C1 segment of cervical spinal cord (tissue), 14 donors: ENCODE data around the gene ATP10A.
A peak's percentile ranks its signal among the peaks of the same experiment; 100 is the strongest.
"Not testable (repeated sequence)": the region's sequence is repeated elsewhere in the genome, so short reads cannot be mapped to it uniquely, and the experiment has no call there.

Experiments used
- DNase-seq, 14 donors: peaks; one replicate each; lab custom pipeline; 2025; lab: John Stamatoyannopoulos, UW

Gene ATP10A

DNA sequence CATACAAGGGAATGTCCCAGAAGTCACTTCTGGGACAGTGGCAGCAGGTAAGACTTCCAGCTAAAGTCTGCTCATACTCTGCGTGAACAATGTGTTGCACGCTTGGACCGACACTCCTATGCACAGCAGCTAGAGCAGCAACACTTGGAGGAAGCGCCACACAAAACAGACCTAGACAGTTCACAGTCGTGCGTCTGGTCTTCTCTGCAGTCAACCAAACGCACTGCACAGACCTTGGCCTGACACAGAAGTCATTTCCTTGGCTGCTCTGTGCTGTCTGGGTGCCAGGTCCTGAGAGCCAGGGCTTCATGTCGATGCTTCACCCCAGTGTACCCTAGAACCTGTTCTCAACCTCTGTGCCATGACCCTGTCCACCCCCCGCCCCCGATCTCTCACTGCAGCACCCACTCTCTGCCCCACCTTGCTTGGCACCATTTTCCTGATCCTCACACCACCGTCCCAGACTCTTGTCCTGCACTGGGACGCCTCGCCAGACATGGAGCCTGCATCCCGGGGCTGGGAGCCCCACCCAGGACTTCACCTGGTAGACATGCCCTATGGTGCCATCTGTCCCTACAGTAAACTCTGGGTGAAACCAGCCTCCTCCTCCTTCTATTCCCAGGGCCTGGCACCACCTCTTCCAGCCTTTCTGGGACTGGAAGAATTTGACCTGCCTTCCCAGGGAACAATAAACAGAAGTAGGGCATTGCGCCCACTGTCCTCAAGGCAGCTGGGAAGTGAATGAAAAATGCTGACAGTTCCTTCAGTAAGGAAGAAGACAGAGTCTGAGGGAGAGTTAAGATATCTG, 3.1 kb downstream of the ATP10A start:
- no peak for DNase-seq

DNA sequence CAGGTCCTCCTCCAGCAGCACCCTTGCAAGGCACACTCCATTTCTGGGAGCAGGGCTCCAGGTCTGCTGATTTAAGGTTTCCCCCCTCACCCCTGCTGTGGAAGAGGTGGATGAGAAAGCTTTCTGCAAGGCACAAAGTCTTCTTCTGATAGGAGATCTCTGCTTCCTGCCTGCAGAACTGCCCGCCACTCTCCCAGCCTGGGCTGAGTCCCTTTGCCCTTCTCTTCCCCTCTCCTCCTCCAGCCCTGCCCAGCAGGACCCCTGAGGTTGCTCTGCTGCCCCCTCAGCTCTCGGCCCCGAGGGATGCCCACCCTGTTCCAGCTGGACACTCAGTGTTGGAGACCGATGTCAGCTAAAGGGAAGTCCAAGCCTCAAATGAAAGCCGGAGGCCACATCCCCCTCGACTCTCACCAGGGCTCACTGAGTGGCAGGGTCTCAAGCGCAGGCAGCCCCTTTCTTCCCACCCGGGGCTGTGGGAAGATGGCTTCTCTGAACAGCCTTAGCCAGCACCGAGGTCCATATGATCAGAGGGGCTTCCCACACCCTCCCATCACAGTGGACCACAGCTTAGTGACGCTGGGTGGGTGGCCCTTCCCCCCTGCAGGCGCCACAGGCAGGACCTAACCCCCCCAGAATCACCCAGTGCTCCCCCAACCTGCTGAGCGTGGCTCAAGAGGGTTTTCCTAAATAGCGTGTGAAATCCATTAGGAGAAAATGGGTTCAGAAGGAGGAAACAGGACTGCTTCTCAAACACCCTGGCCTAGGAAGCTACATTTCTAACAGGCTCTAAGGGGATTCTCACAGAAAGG, 4.0 kb downstream of the ATP10A start:
- no peak for DNase-seq

DNA sequence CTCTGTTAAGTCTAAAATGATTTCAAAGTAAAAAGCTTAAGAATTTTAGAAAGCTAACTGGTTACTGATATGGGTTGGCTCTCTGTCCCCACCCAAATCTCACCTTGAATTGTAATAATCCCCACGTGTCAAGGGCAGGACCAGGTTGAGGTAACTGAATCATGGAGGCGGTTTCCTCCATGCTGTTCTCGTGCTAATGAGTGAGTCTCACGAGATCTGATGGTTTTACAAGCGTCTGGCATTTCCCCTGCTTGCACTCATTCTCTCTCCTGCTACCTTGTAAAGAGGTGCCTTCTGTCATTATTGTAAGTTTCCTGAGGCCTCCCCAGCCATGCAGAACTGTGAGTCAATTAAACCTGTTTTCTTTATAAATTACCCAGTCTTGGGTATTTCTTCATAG, 7.1 kb downstream of the ATP10A start:
- DNase-seq = not testable (repeated sequence)

DNA sequence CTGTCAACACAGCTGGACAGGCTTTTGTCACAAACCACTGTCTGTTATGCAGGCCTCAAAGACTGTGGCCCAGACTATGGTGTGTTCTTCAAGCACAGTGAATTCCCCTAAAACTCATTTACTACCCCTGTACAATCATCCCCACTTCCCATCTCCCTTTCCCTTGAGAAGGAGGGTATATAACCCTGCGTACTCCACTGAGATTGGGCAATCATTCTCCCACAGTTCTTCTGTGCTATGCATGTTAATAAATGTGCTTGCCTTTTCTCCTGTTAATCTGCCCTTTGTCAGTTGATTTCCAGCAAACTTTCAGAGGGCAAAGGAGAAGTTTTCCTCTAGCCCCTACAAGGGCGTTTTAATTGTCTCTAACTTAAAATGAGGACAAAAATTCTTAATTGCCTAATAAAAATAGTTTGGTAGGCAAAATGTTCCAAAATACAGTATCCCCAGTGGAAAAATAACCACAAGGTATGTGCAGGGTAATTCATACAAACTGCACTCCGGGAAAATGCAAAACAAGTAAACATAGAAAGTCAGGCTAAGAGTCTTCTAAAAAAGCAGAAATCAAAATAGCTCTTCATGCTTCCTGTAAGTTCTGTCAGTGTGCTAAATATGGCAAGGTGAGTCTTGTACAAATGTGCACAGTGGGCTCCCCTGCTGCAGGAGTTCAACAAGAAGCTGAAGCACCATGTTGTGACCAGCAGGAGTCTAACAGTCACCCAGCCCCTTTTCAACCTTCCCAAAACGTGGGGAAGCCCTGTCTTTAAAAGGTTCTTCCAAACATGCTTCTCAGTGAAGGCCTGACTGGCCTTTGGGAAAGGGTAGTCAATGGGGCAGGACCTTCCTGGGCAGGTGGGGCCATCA, 10.2 kb downstream of the ATP10A start:
- no peak for DNase-seq

DNA sequence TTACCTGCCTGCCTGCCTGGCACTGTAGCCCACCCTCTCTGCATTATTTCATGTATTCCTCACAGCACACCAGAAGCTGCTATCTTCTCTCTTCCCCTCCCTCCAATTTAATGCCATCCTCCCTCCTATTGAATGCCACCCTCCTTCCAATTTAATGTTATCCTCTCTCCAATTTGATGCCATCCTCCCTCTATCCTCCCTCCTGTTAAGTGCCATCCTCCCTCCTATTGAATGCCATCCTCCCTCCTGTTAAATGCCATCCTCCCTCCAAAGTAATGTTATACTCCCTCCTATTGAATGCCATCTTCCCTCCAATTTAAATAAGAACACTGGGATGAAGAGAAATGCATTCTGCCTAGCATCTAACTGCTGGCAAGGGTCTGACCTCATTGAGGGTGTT, 11.1 kb downstream of the ATP10A start:
- DNase-seq = no peak

DNA sequence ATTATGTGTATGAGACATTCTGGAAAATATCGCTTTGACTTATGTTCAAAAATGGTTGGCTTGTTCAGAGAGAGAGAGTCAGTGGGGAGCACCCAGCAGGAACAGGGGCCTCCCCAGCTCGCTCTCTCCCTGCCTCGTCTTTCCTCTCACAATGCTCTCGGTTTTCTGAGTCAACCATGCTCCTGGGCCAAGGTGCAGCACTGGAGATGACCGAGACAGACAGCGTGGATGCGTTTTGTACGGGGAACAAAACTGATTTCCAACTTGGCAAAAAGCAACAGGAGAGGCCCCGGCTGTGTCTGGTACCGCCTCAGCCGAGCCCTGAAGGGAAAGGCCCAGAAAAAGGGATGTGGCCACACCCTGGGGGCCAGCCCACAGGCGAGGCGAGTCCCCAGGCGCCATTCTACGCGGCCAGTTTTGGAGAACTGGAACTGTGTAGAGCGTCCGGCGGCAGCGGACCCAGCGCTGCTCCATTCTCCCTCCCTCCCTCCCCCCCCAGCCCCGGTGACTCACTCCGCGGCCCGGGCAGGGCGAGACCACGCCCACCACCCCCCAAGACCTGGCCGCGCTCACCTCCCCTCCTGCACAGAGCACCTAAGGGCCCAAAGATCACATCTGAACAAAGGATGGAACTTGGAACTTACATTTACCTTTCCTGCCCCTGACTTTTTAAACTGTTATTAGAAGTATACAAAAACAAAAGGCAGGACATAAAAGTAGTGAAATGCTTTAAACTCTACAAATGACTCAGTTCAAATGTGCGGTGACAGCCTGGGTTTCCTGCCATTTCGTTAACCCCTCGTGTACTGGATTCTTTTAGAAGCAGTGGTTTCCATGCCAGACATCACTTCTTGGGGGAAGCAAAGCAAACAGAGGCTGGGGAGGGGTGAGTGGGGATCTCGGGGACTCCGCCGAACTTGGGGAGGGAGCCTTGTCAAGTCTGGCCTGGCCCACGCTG, 12.7 kb downstream of the ATP10A start:
- peak in 1 of 14 donors; percentile 16 for DNase-seq

DNA sequence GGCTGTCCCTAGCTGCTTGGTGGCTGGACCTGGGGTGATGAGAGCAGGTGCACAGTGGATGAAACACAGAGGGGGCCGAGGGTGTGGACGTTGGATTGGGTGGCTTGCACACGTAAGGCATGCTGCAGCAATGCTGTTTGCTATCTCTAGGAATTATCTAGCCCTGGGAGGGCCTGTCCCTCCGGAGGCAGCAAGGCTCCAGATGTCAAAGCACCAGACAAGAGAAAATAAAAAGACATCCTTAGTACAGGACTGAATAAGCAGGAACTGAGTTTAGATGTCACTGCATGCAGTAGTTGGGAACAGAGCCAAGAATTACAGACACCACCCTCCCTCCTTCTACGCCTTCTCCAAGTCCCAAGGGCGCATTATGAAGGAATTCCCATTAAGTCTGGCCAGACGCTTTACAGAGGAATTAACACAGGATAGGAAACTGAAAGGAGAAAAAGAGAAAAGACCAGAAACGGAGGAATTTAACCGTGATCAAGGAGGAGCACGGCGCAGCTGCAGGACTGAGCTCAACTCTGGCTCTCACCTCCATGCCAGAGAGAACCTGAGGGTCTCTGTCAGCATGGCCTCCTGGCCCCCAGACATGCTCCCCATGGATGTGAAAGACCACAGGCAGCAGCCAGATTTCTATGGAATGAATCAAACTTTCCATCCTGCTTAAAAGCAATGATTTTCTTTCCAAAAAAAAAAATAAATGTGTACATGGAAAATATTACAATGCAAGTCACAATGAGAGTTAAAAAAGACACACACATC, 13.8 kb downstream of the ATP10A start:
- DNase-seq = no peak

DNA sequence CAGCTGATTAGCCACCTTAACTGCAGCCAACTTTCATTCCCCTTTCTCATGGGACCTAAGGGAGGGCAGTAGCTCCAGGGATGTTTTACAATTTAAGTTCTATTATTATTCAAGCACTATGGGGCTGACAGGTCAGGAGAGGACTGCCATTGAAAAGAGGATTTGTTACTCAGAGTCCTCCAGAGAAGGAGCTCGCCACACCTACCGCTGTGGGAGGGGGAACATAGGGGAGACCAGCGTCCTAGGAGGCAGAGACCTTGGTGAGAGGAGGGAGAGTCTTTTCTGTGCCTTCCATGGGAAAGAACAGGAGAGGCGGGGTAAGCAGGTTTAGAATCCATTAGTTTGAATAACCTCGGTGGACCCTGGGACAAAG, 14.4 kb downstream of the ATP10A start:
- no peak for DNase-seq

DNA sequence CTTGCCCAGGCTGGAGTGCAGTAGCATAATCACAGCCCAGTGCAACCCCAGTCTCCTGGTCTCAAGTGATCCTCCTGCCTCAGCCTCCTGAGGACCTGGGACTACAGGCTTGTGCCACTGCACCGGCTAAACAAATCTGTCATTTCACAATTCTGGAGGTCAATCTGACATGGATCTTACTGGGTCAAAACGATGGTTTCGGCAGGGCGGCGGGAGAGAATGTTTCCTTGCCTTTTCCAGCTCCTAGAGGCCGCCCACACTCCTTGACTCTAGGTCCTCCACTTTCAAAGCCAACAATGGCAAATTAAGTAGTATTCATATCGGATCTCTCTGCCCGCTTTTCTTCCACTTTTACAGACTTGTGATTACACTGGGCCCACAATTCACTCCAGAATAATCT, 14.8 kb downstream of the ATP10A start:
- no peak for DNase-seq

DNA sequence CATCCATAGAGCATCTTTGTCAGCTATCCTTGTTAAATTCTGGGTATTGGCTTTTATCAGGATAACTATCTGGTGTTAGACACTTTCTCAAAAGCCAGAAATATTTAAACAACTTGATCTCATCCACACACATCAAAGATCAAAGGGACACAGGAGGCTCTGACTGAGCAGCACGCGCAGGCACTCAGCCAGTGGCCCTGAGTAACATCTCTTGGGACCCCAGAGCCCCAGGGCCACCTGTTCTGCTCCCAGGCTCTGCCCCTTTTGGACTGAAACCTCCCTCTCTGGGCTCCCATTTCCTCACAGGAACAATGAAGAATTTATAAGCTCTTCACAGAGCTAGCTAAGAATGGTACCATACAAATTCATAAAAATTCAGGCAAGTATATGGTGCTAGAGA, 16.1 kb downstream of the ATP10A start:
- DNase-seq = no peak

DNA sequence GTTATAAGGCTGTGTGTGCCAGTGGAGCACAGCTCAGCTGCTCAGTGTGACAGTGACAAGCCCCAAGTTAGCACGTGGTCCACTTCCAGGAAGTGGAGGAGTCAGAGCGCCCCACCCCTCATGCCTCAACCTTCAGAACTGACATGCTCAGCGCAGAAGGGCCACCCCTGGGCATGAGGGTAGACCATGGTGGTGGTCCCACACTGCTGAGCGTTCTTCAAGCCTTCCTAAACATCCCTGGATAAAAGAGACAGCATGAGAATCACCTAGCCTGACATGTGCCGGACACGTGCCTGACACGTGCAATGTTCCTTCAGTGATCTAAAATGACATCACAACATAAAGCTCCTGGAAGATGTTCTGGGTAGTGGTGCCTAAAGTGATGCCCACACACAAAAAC, 16.8 kb downstream of the ATP10A start:
- no peak for DNase-seq

DNA sequence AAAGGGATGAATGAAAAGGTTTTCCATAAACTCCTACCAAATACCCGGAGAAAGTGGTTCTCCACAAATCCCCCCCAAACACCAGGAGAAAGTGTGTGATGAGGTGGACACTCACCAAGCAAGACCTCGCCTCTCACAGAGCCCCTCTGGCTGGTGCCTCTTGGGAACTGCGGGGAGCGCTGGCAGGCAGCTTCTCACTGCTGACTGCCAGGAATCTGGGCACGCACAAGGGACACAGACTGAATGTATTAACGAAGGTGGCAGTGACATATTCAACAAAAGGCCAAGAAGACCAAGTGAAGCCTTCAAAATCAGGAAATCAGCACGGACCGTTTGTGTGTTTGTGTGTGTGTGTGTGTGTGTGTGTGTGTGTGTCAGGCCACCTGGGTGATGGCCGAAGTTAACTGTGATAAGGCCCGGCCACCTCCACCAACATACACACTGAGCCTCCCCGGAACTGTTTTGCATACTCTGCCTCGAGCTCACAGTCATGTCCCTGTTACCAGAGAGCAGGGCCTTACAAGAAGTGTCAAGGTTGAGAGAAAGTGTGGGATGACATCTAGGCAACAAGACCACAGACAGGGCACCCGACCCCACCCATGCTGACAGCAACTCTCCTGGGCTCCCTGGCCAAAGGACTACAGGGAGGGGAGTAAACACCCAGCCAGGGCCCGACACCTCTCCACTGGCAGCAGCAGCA, 18.0 kb downstream of the ATP10A start:
- DNase-seq = no peak

DNA sequence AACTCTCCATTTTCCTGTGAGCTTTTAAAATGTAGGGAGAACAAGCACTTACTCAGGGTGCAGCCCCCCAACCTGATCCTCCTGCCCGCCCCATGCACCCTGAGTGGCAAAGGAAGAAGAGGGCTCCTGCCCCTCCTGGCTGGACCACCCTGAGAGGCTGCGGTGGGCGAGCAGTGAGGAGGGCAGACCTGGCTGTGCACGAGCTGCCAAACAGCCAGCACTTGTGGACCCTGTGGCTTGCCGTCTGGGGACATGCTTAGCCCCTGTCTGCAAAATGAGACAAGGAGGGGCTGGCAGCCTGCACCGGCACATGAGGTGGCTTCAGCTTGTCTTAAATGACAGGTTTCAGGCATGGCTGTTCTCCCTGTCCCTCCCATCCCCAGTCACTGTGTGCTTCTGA, 18.6 kb downstream of the ATP10A start:
- DNase-seq = no peak

DNA sequence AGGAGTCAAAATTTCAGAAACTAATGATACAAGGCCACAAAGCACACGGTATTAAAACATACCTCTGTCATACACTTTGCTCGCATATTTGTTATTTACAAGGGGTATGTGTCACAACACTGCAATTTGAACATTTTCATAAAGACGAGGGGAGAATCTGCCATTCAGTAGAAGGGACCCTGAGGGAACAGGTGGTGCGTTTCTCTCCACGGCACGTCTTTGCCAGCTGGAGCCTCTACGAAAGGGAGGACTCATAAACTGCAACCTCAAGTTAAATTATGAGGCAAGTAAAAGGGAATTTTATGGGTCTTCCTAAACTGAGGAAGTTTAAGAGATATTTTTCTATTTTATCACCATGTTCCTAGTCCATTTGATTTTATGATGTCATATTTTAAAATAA, 19.1 kb downstream of the ATP10A start:
- DNase-seq = no peak

DNA sequence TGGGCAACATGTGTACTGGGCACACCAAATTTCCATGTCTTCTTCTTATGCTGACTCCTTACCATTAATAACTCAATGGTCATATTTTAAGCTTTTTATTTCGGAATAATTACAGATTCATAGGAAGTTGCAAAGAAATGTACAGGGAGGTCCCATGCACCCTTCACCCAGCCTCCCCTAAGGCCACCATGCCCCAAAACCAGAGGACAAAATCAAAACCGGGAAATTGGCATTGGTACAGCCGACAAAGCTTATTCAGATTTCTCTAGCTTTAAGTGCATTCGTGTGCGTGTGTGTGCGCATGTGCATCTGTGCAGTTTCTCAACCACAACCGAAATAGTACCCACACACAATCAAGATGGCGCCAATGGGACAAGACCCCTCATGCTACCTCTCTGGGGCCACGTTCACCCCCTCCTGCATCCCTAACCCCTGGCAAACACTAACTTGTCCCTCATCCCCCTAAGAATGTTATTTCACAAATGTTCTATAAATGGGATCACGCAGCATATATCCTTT, 23.4 kb downstream of the ATP10A start:
- DNase-seq = no peak

DNA sequence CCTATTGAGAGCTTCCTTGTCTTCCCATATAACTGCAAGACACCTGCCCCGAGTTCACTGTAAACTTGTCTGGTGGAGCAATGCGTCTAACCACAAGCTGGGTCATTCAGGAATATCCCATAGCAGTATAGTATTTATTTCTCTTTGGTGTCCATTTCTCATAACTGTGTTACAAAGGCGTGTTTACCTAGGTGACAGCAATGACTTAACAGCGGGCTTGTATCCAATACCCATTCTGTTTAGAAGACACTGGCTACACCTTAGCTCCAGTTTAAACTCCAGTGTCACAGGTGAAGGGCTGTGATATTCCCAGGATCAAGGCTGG, 24.3 kb downstream of the ATP10A start:
- DNase-seq = no peak

DNA sequence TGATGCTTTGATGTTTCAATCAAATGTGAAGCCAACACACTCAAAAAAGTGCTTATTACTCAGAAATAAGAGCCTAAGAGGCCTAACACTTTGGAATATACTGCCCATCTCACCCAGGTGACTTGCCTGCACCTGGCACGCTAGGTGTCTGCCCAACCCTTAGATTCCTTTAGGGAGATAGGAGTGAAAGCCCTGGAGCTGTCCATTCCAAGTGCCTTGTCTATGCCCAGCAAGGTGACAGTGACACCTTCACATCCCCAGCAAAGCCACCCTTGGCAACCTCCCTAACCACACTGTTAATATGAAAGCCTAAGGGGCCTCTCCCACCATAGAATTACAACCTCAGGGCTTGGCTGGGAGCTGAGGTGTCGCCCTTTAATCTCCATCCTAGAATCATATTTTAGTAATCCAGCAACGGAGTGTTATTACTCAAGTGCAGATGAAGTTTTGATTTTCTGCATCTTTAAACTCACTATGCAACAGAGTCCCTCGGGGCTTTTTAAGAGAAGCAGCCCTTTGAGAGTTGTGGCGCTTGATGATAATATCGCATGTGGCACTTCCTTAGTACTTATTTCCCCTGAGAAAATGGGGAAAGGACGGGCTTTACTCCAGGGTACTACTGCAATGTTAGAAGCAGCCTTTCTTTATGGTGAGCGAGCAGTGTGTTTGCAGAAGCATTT, 24.8 kb downstream of the ATP10A start:
- DNase-seq = no peak

DNA sequence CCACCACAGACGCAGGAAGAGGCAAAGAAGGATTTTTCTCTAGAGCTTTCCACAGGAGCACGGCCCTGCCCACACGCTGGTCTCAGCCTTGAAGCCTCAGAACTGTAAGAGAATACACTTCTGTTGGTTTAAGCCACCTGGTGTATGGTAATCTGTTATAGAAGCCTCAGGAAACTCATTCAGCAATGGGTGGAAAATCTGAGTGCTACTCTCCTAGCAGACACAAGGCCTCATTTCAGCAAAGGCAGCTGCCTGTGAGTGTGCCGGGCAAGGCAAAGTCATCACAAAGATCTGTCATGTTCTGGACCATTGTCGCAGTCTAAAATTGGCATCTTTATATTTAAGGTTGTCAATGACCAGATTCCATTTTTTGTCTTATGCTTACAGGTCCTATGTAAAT, 31.0 kb downstream of the ATP10A start:
- no peak for DNase-seq
